Effector memory CD8-positive, alpha-beta T cell (primary cell): ENCODE measurements around the gene IL12RB2.

Experiments
- ATAC-seq: fragments of 150-1000 bp; cut with Tn5 transposase; replicated peaks from 2 replicates; pipeline ENCODE4 v1.10.0; 2021; ENCODE audit warnings: mild to moderate bottlenecking, moderate library complexity
- DNase-seq, 3 experiments: peaks; one replicate each; pipeline ENCODE4 v3.0.0; 2021
- H3K27ac Mint-ChIP-seq, 2 donors: one replicate each; pipeline ENCODE4 v1.8.0; 2022; ENCODE audit warnings: mild to moderate bottlenecking in 2 of 2, mixed read lengths in 2 of 2, moderate library complexity in 2 of 2
- H3K27me3 Mint-ChIP-seq, 2 donors: one replicate each; pipeline ENCODE4 v1.8.0; 2022; ENCODE audit warnings: mixed read lengths in 2 of 2
- H3K36me3 Mint-ChIP-seq: one replicate; pipeline ENCODE4 v1.8.0; 2022; ENCODE audit warnings: mild to moderate bottlenecking, moderate library complexity, mixed read lengths; ENCODE audit not compliant: insufficient read depth
- H3K4me1 Mint-ChIP-seq, 2 donors: one replicate each; pipeline ENCODE4 v1.8.0; 2022; ENCODE audit warnings: low read depth in 2 of 2, mixed read lengths in 2 of 2
- H3K4me3 Mint-ChIP-seq, 2 donors: one replicate each; pipeline ENCODE4 v1.8.0; 2022; ENCODE audit warnings: mild to moderate bottlenecking in 2 of 2, mixed read lengths in 2 of 2, moderate library complexity in 2 of 2
- H3K9me3 Mint-ChIP-seq, 2 donors: one replicate each; pipeline ENCODE4 v1.8.0; 2022; ENCODE audit warnings: mixed read lengths in 2 of 2
- total RNA-seq, 9 experiments: gene quantifications; one replicate each; lab custom pipeline; 2026; lab: John Stamatoyannopoulos, UW

Gene IL12RB2, protein sequence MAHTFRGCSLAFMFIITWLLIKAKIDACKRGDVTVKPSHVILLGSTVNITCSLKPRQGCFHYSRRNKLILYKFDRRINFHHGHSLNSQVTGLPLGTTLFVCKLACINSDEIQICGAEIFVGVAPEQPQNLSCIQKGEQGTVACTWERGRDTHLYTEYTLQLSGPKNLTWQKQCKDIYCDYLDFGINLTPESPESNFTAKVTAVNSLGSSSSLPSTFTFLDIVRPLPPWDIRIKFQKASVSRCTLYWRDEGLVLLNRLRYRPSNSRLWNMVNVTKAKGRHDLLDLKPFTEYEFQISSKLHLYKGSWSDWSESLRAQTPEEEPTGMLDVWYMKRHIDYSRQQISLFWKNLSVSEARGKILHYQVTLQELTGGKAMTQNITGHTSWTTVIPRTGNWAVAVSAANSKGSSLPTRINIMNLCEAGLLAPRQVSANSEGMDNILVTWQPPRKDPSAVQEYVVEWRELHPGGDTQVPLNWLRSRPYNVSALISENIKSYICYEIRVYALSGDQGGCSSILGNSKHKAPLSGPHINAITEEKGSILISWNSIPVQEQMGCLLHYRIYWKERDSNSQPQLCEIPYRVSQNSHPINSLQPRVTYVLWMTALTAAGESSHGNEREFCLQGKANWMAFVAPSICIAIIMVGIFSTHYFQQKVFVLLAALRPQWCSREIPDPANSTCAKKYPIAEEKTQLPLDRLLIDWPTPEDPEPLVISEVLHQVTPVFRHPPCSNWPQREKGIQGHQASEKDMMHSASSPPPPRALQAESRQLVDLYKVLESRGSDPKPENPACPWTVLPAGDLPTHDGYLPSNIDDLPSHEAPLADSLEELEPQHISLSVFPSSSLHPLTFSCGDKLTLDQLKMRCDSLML
- total RNA-seq = 0.66 to 60.0 (median 14.4) reads per million in 9 experiments

DNA sequence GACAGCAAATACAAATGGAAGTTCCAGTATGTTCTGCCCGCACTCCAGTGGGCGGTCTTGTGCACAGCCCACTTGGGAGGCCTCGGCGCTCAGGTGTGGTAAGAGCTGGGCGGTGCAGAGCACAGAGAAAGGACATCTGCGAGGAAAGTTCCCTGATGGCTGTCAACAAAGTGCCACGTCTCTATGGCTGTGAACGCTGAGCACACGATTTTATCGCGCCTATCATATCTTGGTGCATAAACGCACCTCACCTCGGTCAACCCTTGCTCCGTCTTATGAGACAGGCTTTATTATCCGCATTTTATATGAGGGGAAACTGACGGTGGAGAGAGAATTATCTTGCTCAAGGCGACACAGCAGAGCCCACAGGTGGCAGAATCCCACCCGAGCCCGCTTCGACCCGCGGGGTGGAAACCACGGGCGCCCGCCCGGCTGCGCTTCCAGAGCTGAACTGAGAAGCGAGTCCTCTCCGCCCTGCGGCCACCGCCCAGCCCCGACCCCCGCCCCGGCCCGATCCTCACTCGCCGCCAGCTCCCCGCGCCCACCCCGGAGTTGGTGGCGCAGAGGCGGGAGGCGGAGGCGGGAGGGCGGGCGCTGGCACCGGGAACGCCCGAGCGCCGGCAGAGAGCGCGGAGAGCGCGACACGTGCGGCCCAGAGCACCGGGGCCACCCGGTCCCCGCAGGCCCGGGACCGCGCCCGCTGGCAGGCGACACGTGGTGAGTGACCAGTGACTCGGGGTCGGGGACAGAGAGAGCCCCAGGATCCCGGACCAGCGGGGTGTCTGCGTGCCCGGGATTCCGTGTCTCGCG lies at the start of gene IL12RB2:
Gene IL12RB2 (plus strand): TSS at position 623 of the 810 bp plus-strand sequence. CDS start 12,496 bp downstream, outside the sequence.
- Mint-ChIP-seq H3K9me3 (no peaks in the 10 kb centered on the region), H3K27me3 (peaks cover 8 to 10% of the 10 kb centered on the region in 2 donors), H3K4me3 (peak within 1 kb of the TSS; percentile 76 to 79), H3K27ac (peak within 1 kb of the TSS; percentile 52 to 82), H3K4me1 (peaks cover 7 to 10% of the 10 kb centered on the region in 2 donors), H3K36me3 (no peaks in the 10 kb centered on the region)
- DNase-seq (peak; percentile 13 to 19 (median 18)), ATAC-seq (peak; percentile 89)

DNA sequence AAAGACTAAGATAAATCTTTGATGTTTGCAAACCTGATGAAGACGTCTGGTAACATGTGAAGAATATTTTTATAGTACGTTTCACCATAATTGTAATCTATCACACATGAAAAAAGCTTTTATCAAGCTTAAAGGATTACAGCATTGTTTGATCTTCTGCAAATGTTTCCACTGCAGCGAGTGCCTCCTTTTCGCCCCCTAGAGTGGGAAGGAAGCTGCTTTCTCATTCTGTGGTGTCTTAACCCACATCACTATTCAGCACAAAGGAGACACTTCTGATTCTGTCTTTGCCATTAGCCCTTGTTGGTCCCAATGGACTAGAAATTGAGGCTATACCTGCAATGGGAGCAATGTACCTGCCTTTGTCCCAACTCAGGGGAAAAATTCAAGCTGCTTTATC lies 46.0 kb upstream of the IL12RB2 start:
- Mint-ChIP-seq H3K4me1 (peaks cover 15 to 23% of the 10 kb centered on the region in 2 donors), H3K4me3 (no peak overlapping the region)

DNA sequence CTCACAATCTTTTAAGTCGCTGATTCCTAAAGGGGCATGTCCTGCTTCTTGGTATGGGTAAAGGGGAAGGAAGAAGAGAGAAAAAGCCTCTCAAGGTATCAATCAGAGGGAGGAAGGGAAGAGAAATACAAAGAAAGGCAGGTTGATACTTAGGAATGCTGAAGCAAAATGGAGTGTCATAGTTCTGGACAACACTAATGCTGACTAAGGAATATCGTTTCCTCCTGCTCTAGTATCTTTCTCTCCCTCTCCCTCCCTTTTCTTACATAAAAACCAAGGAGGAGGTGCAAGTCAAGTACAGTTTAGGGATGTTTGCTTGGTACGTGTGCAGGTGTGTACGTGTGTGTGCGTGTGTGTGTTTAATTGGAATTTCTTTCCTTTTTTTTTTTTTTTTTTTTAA lies 44.9 kb upstream of the IL12RB2 start:
- Mint-ChIP-seq H3K27ac (no peak overlapping the region), H3K4me3 (no peak overlapping the region), H3K9me3 (no peaks in the 10 kb centered on the region), H3K27me3 (no peaks in the 10 kb centered on the region), H3K36me3 (peaks cover 3% of the 10 kb centered on the region), H3K4me1 (peaks cover 15 to 19% of the 10 kb centered on the region in 2 donors)
- no peak for DNase-seq
- ATAC-seq = no peak

More for the DNA sequence above, 46.0 kb upstream of the IL12RB2 start:
- Mint-ChIP-seq H3K27ac (no peak overlapping the region), H3K27me3 (no peaks in the 10 kb centered on the region), H3K9me3 (no peaks in the 10 kb centered on the region), H3K36me3 (peaks cover 3% of the 10 kb centered on the region)
- ATAC-seq (no peak), DNase-seq (peak in 1 of 3 experiments; percentile 16)

DNA sequence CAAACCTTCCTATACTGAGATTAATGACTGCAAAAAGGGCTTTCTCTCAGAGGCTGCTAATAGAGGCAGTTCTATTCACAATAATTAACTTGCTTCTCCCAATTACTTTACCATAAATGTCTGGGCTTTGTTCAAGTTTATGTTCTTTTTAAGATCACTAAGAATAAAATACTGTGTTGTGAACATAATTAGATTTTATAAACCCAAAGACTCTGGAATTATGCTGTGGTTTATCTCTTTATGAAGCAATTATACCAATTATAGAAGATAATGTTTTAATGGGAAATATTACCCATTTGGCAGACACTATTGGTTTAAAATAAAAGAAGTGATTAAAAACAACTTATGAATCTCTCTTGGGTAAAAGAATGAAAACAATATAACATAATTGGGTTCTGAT lies 43.5 kb upstream of the IL12RB2 start:
- no peaks in the 10 kb centered on the region for H3K9me3 Mint-ChIP-seq
- peak overlapping the region in 1 of 2 donors; percentile 58 for H3K4me3 Mint-ChIP-seq
- no peak for DNase-seq
- H3K4me1 Mint-ChIP-seq = peaks cover 15 to 19% of the 10 kb centered on the region in 2 donors
- H3K27me3 Mint-ChIP-seq = no peaks in the 10 kb centered on the region
- H3K36me3 Mint-ChIP-seq = peaks cover 3% of the 10 kb centered on the region
- H3K27ac Mint-ChIP-seq = peak overlapping the region; percentile 65 to 71
- no peak for ATAC-seq

DNA sequence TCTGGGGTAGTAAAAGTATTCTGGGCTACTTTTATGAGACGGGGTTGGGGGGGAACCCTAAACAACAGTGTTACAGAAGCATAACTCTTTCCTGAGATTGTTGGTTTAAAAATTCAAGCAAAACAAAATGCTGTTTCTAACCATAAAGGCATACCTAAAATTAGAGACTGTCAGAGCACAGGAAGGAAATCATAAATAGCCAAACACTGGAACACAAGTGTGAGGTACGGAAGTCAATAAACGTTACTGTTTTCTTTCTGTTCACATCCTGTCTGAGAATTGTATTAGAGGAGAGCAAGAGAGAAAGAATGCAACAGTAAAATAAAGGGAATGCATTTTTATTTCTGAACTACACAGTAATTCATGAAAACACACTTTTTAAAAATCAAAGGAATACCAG lies 42.8 kb upstream of the IL12RB2 start:
- ATAC-seq = peak; percentile 72

DNA sequence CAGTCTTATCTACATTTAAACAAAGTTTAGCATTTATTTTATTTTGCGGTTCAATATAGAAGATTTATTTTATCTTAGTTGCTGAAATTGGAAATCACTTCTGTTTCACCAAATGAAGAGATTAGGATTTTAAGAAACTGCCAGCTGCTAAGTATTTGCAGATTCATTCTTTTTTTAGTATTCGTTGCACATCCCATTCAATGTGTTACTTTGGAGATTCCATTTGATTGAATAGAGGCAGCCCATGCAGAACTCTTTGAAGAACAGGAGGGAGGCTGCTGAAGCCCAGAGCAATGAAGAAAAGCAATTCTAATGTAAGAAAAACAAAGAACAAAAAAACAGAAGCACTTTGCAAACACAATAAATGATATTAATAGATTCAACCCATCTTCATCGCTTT lies 38.6 kb upstream of the IL12RB2 start:
- no peaks in the 10 kb centered on the region for H3K9me3 Mint-ChIP-seq
- H3K4me3 Mint-ChIP-seq = no peak overlapping the region
- H3K36me3 Mint-ChIP-seq = peaks cover 3% of the 10 kb centered on the region
- H3K27ac Mint-ChIP-seq = no peak overlapping the region
- no peaks in the 10 kb centered on the region for H3K27me3 Mint-ChIP-seq
- DNase-seq = no peak
- H3K4me1 Mint-ChIP-seq = peaks cover 8 to 10% of the 10 kb centered on the region in 2 donors
- no peak for ATAC-seq

More for the DNA sequence above, 42.8 kb upstream of the IL12RB2 start:
- no peaks in the 10 kb centered on the region for H3K36me3 Mint-ChIP-seq
- peak overlapping the region; percentile 54 to 58 for H3K4me3 Mint-ChIP-seq
- H3K27ac Mint-ChIP-seq = peak overlapping the region; percentile 65 to 71
- DNase-seq = no peak
- H3K27me3 Mint-ChIP-seq = no peaks in the 10 kb centered on the region
- no peaks in the 10 kb centered on the region for H3K9me3 Mint-ChIP-seq
- peaks cover 15 to 19% of the 10 kb centered on the region in 2 donors for H3K4me1 Mint-ChIP-seq

DNA sequence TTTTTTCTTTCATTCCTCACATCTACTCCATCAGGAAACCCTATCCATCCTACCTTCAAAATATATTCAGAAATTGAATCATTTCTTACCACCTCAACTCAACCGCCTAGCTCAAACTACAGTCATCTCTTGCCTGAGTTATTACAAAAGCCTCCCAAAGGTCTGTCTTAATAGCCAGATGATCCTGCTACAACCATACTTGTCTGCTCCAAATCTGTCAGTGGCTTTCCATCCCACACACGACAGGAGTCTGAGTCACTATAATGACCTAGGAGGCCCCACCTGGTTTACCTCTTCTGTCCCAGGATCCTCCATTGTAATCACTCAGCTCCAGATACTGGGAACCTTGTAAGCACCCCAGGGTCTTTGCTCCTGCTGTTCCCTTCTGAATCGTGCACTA lies 37.1 kb upstream of the IL12RB2 start:
- H3K27ac Mint-ChIP-seq = no peak overlapping the region
- no peaks in the 10 kb centered on the region for H3K9me3 Mint-ChIP-seq
- ATAC-seq (no peak), DNase-seq (no peak)
- H3K27me3 Mint-ChIP-seq = no peaks in the 10 kb centered on the region
- no peak overlapping the region for H3K4me3 Mint-ChIP-seq
- peaks cover 3% of the 10 kb centered on the region for H3K36me3 Mint-ChIP-seq
- peaks cover 5 to 9% of the 10 kb centered on the region in 2 donors for H3K4me1 Mint-ChIP-seq

DNA sequence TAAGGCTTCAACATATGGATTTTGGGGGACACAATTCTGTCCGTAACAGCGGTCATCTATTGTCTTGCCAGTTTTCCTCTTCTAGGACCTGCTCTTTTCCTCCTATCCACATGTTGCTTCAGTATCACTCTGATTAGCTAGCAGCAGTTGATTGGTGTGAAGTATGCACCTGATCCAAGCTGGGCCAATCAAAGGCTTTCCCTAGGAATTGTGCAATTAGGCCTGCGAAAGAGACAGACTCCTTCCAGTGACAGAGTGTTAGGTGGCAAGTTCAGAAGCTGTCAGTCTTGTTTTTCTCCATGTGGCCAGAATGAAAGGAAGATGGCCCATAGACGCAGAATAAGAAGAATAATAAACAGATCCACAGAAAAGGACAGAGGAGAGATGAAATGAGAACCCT lies 34.1 kb upstream of the IL12RB2 start:
- ATAC-seq = no peak
- H3K4me3 Mint-ChIP-seq = no peak overlapping the region
- no peak for DNase-seq
- H3K9me3 Mint-ChIP-seq = peaks cover 0 to 2% of the 10 kb centered on the region in 2 donors
- H3K27ac Mint-ChIP-seq = no peak overlapping the region
- H3K27me3 Mint-ChIP-seq = no peaks in the 10 kb centered on the region
- H3K4me1 Mint-ChIP-seq = peaks cover 5 to 9% of the 10 kb centered on the region in 2 donors
- H3K36me3 Mint-ChIP-seq = peaks cover 7% of the 10 kb centered on the region

DNA sequence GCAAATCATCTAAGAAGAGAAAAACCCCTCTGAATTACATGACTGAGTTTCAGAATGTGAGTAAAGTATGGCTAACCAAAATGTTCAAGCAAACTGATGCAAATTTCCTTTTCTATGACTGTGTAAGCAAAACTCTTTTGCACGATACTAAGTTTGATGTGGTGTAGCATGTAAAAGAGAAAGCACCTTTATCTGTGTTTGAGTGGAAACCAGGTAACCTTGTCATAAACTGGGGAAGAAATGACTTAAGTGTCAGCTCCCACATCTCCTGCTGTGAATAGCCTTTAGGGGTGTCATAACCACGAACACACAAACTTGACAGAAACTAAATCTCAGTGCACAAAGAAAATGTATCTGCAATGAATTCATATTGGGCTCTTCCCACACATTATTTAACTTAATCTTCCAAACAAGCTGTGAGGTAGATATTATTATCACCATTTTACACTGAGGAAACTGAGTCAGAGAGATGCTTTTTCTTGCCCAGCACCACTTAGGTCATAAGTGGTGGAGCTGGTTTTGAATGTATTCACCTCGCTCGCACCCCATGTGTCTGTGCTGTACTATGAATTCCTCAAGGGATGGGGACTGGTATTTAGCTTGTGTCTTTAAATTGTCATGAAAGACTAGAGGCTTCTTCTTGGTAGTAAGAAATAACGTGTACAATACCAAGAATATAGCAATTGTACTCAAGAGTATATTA lies 32.9 kb upstream of the IL12RB2 start:
- Mint-ChIP-seq H3K9me3 (peaks cover 0 to 2% of the 10 kb centered on the region in 2 donors), H3K27ac (no peak overlapping the region), H3K4me3 (no peak overlapping the region), H3K4me1 (peaks cover 5 to 9% of the 10 kb centered on the region in 2 donors), H3K36me3 (peaks cover 7% of the 10 kb centered on the region), H3K27me3 (no peaks in the 10 kb centered on the region)
- ATAC-seq (peak; percentile 98), DNase-seq (no peak)

DNA sequence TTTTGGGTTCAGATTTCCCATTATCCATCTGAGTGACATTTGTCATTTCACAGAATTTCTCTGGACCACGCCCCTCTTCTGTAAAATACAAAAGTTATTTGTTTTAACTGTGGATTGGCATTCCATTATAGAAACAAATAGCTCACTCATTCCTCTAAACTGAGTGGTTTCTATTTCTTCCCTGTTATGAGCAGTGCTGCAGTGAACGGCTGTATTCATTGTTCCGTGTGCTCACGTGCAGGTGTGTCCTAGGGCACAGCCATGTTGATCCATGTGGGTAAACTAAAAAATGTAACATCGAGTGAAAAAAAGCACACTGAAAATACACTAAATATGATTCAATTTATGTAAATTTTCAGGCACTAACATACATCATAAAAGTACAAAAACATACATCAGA lies 27.0 kb upstream of the IL12RB2 start:
- Mint-ChIP-seq H3K27ac (no peak overlapping the region), H3K27me3 (no peaks in the 10 kb centered on the region), H3K4me1 (peaks cover 1 to 3% of the 10 kb centered on the region in 2 donors), H3K4me3 (no peak overlapping the region), H3K36me3 (peaks cover 4% of the 10 kb centered on the region), H3K9me3 (peaks cover 0 to 2% of the 10 kb centered on the region in 2 donors)
- ATAC-seq (no peak), DNase-seq (no peak)

DNA sequence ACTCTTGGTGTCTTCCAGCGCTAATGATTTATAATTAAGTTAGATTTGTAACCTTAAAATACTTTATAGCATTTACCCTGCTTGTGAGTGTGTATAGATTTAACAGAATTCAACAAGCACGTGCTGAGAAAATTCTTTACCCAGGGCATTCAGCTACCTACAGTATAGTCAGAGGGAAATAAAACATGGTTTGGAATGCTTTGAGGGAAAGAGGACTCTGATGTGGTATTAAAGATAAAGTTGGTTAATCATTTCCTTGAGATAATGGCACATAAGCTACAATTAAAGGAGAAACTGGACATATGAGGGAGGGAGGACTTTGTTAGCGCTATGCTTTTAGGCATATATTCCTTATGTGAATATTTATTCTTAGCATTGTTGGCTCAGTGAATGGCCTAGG lies 26.4 kb upstream of the IL12RB2 start:
- Mint-ChIP-seq H3K4me1 (peaks cover 6 to 8% of the 10 kb centered on the region in 2 donors), H3K9me3 (no peaks in the 10 kb centered on the region), H3K27ac (no peak overlapping the region), H3K36me3 (peaks cover 4% of the 10 kb centered on the region), H3K27me3 (no peaks in the 10 kb centered on the region), H3K4me3 (no peak overlapping the region)
- DNase-seq (no peak), ATAC-seq (no peak)

DNA sequence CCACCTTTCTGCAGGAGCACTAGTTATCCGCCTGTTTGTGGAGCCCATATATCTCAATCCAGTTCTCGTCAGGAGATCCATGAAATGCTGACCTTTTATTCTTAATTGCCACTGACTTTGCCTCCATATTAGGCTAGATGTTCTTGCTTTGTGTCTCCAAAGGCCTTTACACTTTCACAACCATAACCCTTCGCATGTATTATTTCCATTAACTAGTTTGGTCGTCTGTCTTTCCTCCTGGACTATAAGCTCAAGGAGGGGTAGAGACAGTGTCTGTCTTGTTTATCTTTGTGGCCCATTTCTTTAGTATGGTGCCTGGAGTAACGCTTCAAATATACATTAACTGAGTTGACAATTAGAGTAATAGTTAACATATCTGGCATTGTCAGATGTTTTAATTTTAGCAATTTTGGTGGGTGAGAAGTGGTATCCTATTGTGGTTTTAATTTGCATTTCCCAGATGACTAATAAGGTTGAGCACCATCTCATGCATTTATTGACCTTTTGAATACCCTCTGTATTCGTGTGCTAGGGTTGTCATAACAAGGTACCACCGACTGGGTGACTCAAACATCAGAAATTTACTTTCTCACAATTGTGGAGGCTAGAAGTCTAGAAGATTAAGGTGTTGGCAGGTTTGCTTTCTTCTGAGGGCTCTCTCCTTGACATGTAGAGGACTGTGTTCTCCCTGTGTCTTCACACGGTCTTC lies 21.7 kb upstream of the IL12RB2 start:
- Mint-ChIP-seq H3K27me3 (no peaks in the 10 kb centered on the region), H3K4me1 (peaks cover 6 to 13% of the 10 kb centered on the region in 2 donors), H3K9me3 (no peaks in the 10 kb centered on the region), H3K4me3 (no peak overlapping the region), H3K27ac (peak overlapping the region in 1 of 2 donors; percentile 15), H3K36me3 (peaks cover 3% of the 10 kb centered on the region)
- ATAC-seq (peak; percentile 63), DNase-seq (no peak)
